GM21825 (cell line): ENCODE measurements around the gene EPS15.
"Not testable (repeated sequence)": the region's sequence is repeated elsewhere in the genome, so short reads cannot be mapped to it uniquely, and the experiment has no call there.

ENCODE experiments used
- ATAC-seq: cut with Tn5 transposase; IDR thresholded peaks from one replicate; pipeline ENCODE4 v1.9.1; 2021; ENCODE audit warnings: mild to moderate bottlenecking, moderate library complexity; ENCODE audit not compliant: unreplicated experiment

The EPS15 gene

DNA sequence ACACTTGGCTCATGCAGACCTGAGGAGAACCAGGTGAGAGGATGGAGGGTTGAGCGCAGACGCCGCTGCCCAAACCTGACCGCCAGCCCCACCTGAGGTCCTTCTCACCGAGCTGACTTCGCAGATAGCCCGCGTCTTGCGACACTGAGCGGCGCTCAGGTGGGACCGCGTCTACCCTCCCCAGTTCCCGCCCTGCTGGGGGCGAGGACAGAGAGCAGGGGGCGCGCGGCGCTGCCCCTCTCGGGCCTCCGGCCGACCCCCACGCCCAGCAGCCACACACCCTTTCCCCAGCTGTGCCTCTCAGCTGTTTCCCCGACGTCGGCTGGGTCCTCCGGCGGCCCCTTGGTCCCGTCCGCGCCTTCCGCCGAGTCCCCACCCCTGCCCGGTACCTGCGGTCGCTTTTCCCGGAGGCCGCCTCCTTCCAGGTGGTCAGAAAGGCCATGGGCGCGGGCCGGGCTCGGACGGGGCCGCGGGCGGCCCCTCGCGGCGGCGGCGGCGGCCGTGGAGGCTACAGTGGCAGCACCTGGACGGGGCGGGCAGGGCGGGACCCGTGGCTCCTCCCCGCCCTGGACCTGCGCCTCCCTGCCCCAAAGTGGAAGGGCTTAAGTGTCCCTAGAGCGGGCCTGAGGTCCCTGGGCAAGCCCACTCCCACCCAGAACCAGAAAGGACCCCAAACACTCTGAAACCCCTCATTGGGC lies 174.3 kb downstream of the EPS15 start:
- ATAC-seq, result no peak

DNA sequence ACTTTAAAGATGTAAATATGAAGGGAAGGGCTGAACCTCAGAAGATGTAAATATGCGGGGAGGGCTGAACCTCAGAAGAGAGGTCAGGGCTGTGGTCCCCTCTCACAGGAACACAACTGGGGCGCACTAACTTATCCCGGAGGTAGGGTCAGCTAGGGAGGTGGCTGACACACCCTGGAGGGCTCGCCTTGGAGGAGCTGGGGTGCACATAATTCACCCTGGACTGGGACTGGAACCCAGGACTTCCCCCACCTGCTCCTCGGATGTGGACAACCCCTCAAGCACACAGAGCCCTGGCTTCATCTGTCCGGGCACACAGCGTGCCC lies 174.8 kb downstream of the EPS15 start:
- ATAC-seq, result no peak

DNA sequence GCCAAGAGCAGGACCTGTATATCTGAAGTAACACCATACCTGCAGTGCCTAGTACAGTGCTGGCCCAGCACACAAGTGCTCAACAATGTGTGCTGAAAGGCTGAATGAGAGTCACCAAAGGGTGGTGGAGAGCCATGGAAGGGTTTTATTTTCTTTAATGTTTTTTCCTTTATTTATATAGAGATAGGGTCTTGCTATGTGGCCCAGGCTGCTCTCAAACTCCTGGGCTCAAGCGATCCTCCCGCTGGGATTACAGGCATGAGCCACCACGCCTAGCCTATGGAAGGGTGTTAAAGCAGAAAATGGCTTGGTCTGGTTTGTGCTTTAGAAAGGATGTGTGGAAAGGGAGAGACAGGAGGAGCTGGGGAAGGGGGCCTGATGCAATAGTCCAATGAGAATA lies 175.4 kb downstream of the EPS15 start:
- no peak for ATAC-seq

DNA sequence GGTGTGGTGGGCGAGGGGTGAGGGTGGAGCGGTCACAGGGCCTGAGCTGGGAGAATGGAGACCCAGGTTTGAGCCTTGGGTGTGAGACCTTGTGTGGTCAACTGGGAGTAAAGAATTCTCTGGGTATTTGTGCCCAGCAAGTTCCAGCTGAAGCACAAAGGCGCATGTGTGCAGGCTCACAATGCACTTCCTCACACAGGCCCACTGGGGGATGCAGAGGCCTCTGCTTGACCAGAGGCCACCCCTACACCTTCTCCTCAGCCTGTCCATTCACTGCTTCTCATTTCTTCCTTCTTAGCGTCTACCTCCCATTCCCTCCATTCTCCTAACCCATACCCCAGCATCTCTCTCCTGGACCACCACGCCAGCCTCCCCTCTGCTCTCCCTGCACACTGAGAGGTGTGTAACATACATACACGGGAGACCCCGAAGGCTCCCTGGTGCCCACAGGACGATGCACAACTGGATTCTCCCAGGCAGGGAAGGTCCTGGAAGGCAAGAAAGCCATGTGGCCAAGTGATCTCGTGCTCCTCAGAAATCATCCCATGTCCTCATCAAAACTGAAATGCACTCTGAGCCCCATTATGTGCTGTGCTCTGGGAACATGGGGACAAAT lies 176.4 kb downstream of the EPS15 start:
- no peak for ATAC-seq

DNA sequence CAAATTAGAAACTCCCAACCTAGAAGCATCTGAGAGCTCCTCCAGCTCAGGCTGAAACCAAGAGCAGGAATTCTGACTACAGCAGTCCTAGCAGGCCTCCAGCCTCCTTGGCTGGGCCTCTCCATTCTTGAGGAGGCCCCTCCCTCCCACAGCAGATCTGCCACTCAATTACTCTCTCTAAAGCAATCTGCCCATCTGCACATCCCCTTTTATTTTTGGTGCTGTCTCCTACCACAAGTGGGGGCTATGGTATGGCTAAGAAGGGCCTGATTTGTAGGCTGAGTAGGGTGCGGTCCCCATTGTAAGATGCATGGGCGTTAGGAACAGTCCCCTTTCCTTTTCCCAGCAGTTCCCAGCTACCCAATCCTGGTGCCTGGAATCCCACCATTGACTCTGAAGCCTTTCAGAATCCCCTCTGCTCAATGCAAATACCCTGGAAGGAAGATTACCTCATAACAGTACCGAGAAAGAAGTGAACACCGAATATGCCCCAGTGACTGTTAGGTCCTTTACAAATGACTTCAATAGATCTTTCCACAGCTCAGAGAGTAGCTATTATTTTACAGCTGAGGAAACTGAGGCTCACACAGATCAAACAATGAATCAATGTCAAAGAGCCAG lies 177.1 kb downstream of the EPS15 start:
- ATAC-seq, result peak; percentile 64

DNA sequence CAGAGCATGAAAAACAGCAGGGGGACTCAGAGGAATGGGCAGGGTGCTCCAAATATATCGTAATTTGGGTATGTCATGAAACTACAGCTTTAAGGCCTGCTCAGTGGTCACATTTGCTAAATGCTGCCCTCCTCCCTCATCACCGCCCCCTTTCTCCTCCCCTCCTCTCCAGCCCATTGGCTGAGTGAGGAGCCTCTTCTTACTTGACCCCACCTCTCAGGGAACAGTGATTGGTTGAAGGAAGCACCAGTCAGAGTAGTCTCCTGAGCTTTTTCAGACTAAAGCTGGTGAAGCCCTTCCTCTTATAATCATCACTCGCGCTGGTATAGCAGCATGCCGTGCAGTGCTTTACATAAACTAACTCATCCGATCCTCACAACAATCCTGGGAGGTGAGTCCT lies 178.7 kb downstream of the EPS15 start:
- ATAC-seq, result no peak

DNA sequence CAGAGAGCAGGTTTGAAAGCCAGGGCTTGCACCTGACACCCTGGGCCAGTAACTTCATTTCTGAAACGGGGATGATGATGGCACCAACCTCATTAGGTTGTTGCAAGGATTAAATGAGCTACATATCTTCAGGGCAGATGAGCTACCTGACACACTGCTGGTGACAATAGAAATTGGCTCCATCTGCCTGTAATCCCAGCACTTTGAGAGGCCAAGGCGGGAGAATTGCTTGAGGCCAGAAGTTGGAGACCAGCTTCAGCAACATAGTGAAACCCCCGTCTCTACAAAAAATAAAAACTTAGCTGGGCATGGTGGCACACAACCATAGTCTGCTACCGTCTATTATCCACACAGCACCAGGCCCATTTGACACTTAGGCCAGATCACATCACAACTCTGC lies 182.4 kb downstream of the EPS15 start:
- ATAC-seq, result no peak

DNA sequence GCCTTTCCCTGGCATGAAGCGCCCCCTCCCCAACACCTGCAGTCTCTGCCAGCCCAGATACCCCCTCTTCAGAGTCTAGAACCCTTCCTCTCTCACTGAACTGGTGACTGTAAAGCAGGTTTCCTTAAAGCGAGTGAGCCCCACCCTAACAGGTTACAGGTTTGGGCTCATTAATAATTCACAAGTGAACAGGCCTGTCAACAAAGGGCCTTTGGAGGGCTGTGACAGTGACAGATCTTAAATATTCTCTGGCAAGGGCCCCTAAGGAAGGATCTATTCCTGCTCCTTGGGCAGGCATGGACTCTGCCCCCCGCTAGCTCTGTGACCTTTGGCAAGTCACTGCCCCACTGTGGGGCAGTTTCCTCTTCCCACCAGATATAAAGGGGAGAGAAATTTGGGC lies 183.1 kb downstream of the EPS15 start:
- no peak for ATAC-seq

DNA sequence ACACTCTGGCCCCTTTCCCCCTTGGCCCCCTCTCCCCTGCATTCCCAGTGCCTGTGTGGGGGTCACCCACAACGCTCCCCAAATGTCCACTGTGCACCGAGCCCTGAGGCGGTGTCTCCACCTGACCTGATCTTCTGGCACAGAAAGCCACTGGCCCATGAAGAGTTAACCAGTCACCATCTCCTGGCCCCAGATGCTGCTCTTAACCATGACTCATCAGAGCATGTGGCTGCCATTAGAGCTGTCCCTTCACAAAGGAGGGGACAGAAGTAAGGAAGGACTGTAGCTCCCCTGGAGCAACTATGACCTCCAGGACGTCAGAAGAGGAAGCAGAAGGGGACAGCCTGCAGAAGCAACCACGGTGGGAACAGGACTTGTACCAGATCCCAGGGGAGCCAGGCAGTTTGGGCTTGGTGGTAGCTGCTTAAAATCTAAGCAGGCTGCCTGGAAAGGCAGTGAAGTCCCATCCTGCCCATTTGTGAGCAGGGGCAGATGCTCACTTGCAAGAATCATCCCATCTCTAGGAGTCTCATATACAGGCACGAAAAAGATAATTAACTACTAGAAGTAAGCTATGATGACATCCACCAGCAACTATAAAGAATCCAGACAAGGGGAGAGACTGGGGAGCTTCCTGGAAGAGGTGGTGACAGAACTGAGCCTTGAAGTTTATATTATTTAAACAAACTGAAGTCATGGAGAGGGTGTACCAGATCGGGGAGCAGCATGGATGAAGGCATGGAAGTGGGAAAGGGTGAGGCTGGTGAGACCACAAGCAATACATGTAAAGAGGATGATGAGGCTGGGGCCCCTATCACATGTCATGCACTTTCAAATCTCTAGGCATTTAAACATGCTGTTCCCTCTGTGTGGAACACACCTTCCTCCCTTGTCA lies 187.6 kb downstream of the EPS15 start:
- peak; percentile 61 for ATAC-seq

DNA sequence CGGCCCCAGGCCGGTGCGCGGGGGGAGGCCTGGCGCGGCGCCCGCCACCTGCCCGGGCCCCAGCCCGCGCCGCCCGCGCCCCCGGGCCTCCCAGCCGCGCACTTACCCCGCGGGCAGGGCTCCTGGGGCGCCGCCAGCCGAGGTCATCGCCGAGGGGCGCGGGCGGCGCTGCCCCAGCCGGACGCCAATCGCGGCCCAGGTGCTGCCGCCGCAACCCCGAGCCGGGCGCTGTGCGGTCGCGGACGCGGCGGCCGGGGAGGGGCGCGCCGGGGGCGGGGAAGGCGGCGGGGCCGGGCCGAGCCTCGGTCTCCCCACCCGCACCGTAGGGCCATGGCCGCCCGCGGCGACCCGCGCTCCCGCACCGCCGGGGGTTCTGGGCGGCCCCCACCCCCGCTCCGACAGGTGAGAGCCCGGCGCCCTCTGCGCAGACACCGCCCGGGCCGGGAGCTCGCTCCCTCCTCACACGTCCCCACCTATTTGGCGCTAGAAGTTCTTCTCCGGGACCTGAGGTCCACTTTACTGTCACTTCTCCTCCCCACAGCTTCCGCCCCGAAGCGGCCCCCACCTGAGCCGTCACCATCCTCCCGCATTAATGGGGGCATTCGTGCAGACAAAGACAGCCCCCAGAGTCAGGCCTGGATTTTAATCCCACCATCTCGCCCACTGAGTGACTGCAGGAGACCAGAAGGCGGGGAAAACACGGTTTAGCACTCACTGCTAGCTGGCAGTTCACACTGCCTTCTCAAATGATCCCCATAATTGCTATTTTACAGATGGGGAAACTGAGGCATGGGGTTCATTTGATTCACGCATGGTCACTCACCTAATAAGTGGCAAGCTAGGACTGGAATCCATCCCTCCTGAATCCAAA lies 188.5 kb downstream of the EPS15 start, which contains the start of gene TTC39A:
Gene TTC39A (minus strand): TSS at position 232 of the 871 bp plus-strand sequence. CDS start 85 bp downstream, at position 147.
- no peak for ATAC-seq

DNA sequence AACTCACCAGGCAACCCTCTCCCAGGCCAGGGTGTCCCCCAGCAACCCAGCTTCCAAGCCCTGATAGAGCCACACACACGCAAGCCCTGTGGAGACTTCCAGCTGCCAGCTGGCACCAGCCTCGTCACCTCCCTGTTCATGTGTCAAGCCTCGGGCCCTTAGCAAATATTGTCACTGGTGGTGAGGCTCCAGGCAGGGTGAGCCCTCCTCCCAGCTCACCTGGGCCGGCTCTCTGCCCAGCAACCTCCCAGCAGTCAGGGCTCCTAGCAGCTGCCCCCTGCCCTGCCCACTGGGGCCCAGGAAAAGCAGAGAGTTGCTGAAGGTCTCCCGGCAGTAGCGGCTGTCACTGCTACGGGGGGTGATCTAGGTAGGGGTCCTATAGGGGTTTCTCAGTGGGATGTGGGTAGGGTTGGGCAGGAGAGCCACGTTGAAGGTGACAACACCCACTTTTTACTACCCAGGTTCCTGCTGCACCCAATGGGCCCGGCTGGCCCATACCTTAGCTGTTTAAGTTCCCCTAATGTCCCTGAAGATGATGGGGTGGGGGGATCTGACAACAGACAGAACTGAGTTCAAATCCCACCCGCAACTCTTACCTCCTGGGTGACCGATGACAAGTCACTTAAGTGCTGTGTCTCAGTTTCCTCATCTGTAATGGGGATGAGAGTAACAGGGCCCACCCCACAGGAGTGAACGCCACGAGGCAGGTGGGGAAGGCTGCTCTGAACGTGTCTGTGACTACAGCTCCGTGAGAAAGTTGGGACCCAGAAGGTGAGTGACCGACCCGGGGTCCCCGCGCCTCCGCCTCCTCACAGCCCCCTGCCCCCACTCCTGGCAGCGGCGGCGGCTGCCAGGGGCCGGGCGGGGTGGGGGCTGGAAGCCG lies 189.4 kb downstream of the EPS15 start:
- ATAC-seq, result no peak

DNA sequence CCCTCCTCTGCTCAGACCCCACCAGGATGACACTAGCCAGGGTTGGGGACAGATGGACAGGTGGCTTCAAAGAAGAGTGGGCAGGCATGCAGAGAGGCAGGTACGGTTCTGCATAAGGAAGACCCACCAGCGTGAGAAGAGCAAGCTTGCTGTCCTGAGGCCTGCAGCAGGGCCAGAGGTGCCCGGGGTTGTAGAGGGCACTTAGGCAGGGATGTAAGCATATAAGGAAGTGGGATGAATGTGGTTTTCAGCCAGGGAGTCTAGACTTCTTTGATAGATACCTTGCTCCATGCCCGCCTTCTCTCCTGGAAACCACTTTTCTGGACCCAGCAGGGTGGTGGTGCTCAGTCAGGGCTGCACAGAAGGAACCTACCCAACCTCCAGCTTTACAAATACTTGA lies 190.1 kb downstream of the EPS15 start:
- ATAC-seq, result no peak

DNA sequence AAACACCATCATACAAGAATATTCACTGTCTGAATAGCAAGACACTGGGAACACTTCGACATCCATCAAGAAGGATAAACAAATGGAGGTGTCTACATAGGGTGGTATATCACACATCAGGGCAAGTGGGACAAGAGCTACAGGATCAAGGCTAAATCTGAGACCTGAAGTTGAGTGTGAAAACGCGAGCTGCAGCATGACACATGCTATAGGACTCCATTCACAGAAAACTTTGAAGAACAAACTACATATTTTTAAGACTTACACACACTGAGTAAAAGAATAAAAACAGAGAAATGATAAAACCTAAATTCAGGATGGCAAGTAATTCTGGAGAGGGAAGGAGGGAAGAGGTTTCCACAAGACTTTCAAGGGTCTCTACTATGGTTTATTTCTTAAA lies 190.8 kb downstream of the EPS15 start:
- ATAC-seq, result no peak

DNA sequence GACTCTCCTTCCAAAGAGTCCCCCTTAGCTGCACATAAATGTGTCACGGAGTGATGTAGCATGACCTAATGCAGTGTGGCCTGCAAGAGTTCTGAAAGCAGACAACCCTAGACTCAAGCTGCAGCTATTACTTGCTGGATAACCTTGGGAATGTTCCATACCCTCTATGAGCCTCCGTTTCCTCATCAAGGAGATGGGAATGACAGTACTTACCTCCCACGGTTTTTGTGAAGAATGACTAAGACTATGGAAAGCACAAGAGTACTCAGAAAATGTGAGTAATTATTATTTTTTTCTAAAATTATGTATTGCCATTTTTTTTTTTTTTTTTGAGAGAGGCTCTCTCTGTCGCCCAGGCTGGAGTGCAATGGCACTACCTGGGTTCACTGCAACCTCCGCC lies 191.7 kb downstream of the EPS15 start:
- no peak for ATAC-seq

DNA sequence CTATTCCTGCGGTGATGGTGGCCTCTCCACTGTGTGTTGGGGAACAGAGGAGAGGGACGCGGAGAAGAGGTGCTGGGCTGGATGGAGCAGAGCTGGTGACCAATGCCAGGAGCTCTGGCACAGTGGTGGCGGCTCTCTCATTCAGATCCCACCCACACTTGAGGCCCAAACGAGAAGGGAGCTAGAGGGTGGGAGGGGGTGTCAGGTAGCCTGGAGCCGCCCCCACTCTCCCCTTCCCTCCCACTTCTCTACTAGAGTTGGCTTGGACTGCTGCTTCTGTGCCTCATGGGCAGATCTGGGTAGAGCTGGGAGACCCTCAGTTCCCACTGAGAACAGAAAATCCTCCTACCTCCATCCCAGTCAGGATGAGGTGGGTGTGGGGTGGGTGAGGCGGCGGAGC lies 192.2 kb downstream of the EPS15 start:
- no peak for ATAC-seq

DNA sequence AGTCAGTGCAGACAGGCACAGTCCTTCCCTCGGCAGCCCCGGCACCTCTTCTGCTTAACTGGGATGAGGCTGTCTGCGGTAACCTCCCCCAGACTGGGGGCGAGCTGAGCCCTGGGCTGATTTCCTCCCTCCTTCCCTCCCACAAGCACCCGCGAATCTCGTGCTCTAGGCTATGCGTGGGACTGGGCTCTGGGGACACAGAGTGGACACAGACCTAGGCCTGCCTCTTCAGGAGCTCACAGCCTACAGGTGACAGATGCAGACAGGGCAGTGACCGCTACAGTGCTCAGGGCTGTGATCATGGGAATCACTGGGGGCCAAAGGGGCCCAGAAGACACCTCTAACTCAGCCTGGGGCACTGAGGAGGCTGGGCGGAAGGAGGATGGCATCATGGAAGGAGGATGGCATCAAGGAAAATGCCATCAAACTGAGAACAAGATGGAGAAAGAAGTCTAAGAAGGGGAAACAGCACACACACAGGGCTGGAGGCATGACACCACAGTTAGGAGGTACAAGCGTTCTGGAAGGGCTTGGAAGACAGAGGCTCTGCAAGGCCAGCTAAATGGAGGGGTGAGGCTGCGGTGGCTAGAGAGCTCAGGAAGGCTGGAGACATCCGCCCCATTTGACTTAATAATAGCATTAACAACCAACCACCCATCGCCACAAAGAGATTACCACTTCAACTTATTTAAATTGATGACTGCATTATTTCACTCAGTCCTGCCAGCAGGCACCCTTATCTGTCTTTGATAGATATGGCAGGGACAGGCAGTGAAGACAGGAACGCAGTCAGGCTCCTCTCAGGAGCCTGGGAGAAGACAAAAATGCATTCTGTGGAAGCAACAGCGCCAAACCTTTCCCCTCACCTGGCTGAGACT lies 192.9 kb downstream of the EPS15 start:
- ATAC-seq, result no peak

DNA sequence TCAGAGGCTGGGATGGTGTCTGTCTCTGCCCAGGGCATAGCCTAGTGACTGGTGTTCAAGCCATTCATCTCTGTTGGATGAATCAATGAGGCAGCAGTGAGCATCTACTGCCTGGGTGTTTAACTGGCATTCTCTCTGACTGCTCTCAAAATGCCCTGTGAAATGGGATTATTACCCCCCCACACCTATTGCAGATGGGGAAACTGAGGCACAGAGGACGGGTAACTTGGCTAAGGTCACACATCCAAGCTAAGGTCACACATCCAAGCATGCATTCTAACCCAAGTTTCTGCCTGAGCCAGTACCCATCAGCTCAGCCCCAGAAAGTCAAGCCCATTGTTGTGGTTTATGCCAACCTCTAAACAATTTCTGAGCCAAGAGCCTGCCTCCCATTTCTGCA lies 193.7 kb downstream of the EPS15 start:
- no peak for ATAC-seq

DNA sequence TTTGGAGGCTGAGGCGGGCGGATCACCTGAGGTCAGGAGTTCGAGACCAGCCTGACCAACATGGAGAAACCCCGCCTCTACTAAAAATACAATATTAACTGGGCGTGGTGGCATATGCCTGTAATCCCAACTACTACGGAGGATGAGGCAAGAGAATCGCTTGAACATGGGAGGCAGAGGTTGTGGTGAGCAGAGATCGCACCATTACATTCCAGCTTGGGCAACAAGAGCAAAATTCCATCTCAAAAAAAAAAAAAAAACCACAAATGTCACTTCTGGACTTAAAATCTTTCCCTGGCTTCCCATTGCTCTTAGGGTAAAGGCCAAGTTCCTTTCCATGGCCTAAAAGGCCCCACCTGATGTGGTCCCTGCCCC lies 194.1 kb downstream of the EPS15 start:
- ATAC-seq, result not testable (repeated sequence)
